SJCRH30 (cell line): ENCODE data around the gene PRKAG3. TPM values are rescaled to one million over a fixed set of nuclear protein-coding genes. Genes with fewer than 3 reads are reported as not detected.

Source experiments
- DNase-seq, 2 experiments: peaks; one replicate each; pipeline ENCODE4 v3.0.0-alpha.2; 2015 to 2020
- H3K27ac ChIP-seq: fragments of 250-450 bp; sonication (Bioruptor Pico); 2 replicates; pipeline ENCODE4 v1.5.1; 2020; ENCODE audit warnings: mild to moderate bottlenecking, moderate library complexity
- H3K27me3 ChIP-seq: fragments of 250-450 bp; sonication (Bioruptor Pico); 2 replicates; pipeline ENCODE4 v1.5.1; 2020; ENCODE audit warnings: mild to moderate bottlenecking, moderate library complexity
- H3K36me3 ChIP-seq: fragments of 250-450 bp; sonication (Bioruptor Pico); 2 replicates; pipeline ENCODE4 v1.5.1; 2020; ENCODE audit warnings: mild to moderate bottlenecking, moderate library complexity
- H3K4me1 ChIP-seq: fragments of 250-450 bp; sonication (Bioruptor Pico); 2 replicates; pipeline ENCODE4 v1.5.1; 2020; ENCODE audit warnings: mild to moderate bottlenecking, moderate library complexity
- H3K4me3 ChIP-seq: fragments of 250-450 bp; sonication (Bioruptor Pico); 2 replicates; pipeline ENCODE4 v1.5.1; 2020; ENCODE audit warnings: mild to moderate bottlenecking, moderate library complexity
- H3K9me3 ChIP-seq: fragments of 250-450 bp; sonication (Bioruptor Pico); replicated peaks from 2 replicates; pipeline ENCODE4 v1.5.1; 2020; ENCODE audit warnings: mild to moderate bottlenecking, moderate library complexity
- total RNA-seq: library from RNA; depleted of rRNA; stranded (reverse); fragments of >200 nt; shearing (Covaris generic); gene quantifications from 2 replicates; pipeline ENCODE4 v1.2.3, GENCODE V29; 2014

PRKAG3 gene
- total RNA-seq, 1 experiment from 2014 or later = 0.16 TPM

GRCh38 chr2:218837495-218837894 is 5.9 kb upstream of the PRKAG3 start:
- H3K4me3 ChIP-seq = no peak overlapping the region
- peaks cover 4% of the 10 kb centered on the region; the same call in 1 of the 2 replicates for H3K9me3 ChIP-seq
- H3K27ac ChIP-seq = no peak overlapping the region

GRCh38 chr2:218834685-218835084 is 3.1 kb upstream of the PRKAG3 start:
- no peak overlapping the region for H3K27ac ChIP-seq
- H3K4me1 ChIP-seq = peaks cover 45% of the 10 kb centered on the region
- no peaks in the 10 kb centered on the region for H3K36me3 ChIP-seq
- DNase-seq = peak in 1 of 2 experiments; percentile 58
- H3K4me3 ChIP-seq = no peak overlapping the region
- H3K9me3 ChIP-seq = peaks cover 4% of the 10 kb centered on the region; the same call in 1 of the 2 replicates
- H3K27me3 ChIP-seq = no peaks in the 10 kb centered on the region

More at GRCh38 chr2:218837495-218837894, 5.9 kb upstream of the PRKAG3 start:
- no peaks in the 10 kb centered on the region for H3K27me3 ChIP-seq
- DNase-seq = no peak
- H3K4me1 ChIP-seq = peaks cover 17% of the 10 kb centered on the region
- H3K36me3 ChIP-seq = no peaks in the 10 kb centered on the region

- Histone ChIP-seq H3K9me3 (peaks cover 4% of the 10 kb centered on the region; the same call in 1 of the 2 replicates), H3K4me1 (peaks cover 55% of the 10 kb centered on the region), H3K27me3 (no peaks in the 10 kb centered on the region), H3K27ac (no peak overlapping the region), H3K36me3 (no peaks in the 10 kb centered on the region), H3K4me3 (no peak overlapping the region)
- DNase-seq = peak in 1 of 2 experiments; percentile 29
Observed at GRCh38 chr2:218833023-218833609, 1.5 kb upstream of the PRKAG3 start.

- peaks cover 3% of the 10 kb centered on the region; the same call in 1 of the 2 replicates for H3K9me3 ChIP-seq
- H3K4me3 ChIP-seq = no peak overlapping the region
- no peak overlapping the region for H3K27ac ChIP-seq
- peaks cover 56% of the 10 kb centered on the region for H3K4me1 ChIP-seq
- no peaks in the 10 kb centered on the region for H3K36me3 ChIP-seq
- no peaks in the 10 kb centered on the region for H3K27me3 ChIP-seq
- no peak for DNase-seq
Observed at GRCh38 chr2:218832520-218832919, 917 bp upstream of the PRKAG3 start.

GRCh38 chr2:218832081-218832480 is 478 bp upstream of the PRKAG3 start:
- H3K4me1 ChIP-seq = peaks cover 56% of the 10 kb centered on the region
- H3K9me3 ChIP-seq = no peaks in the 10 kb centered on the region
- no peaks in the 10 kb centered on the region for H3K36me3 ChIP-seq
- H3K4me3 ChIP-seq = no peak overlapping the region
- no peak overlapping the region for H3K27ac ChIP-seq
- no peaks in the 10 kb centered on the region for H3K27me3 ChIP-seq
- no peak for DNase-seq

GRCh38 chr2:218830526-218831306 is 887 bp downstream of the PRKAG3 start:
- Histone ChIP-seq H3K27ac (no peak overlapping the region), H3K36me3 (no peaks in the 10 kb centered on the region), H3K4me1 (peaks cover 56% of the 10 kb centered on the region), H3K27me3 (no peaks in the 10 kb centered on the region), H3K9me3 (no peaks in the 10 kb centered on the region), H3K4me3 (no peak overlapping the region)
- no peak for DNase-seq

GRCh38 chr2:218829868-218830451 is 1.6 kb downstream of the PRKAG3 start:
- peak; percentile 44 to 54 for DNase-seq
- Histone ChIP-seq H3K27ac (no peak overlapping the region), H3K9me3 (no peaks in the 10 kb centered on the region), H3K27me3 (no peaks in the 10 kb centered on the region), H3K36me3 (no peaks in the 10 kb centered on the region), H3K4me1 (peaks cover 60% of the 10 kb centered on the region), H3K4me3 (no peak overlapping the region)

GRCh38 chr2:218828477-218828778 is 3.2 kb downstream of the PRKAG3 start:
- Histone ChIP-seq H3K36me3 (no peaks in the 10 kb centered on the region), H3K27ac (no peak overlapping the region), H3K4me3 (no peak overlapping the region), H3K27me3 (no peaks in the 10 kb centered on the region), H3K9me3 (no peaks in the 10 kb centered on the region), H3K4me1 (peaks cover 49% of the 10 kb centered on the region)
- DNase-seq = no peak

- no peak overlapping the region for H3K4me3 ChIP-seq
- peaks cover 52% of the 10 kb centered on the region for H3K4me1 ChIP-seq
- H3K27ac ChIP-seq = no peak overlapping the region
- H3K27me3 ChIP-seq = no peaks in the 10 kb centered on the region
- no peaks in the 10 kb centered on the region for H3K36me3 ChIP-seq
- no peaks in the 10 kb centered on the region for H3K9me3 ChIP-seq
- DNase-seq = peak in 1 of 2 experiments; percentile 44
Observed at GRCh38 chr2:218827701-218828476, 3.7 kb downstream of the PRKAG3 start.

- no peaks in the 10 kb centered on the region for H3K36me3 ChIP-seq
- H3K4me1 ChIP-seq = peaks cover 49% of the 10 kb centered on the region
- H3K9me3 ChIP-seq = no peaks in the 10 kb centered on the region
- H3K27ac ChIP-seq = no peak overlapping the region
- H3K4me3 ChIP-seq = no peak overlapping the region
- no peaks in the 10 kb centered on the region for H3K27me3 ChIP-seq
- DNase-seq = no peak
Observed at GRCh38 chr2:218826791-218827190, 4.8 kb downstream of the PRKAG3 start.

- Histone ChIP-seq H3K9me3 (no peaks in the 10 kb centered on the region), H3K36me3 (no peaks in the 10 kb centered on the region), H3K4me1 (peaks cover 31% of the 10 kb centered on the region), H3K4me3 (no peak overlapping the region), H3K27ac (no peak overlapping the region), H3K27me3 (no peaks in the 10 kb centered on the region)
- no peak for DNase-seq
Observed at GRCh38 chr2:218824004-218824403, 7.6 kb downstream of the PRKAG3 start.

- Histone ChIP-seq H3K27me3 (no peaks in the 10 kb centered on the region), H3K9me3 (no peaks in the 10 kb centered on the region), H3K4me3 (no peak overlapping the region), H3K36me3 (no peaks in the 10 kb centered on the region), H3K27ac (peak overlapping the region; percentile 23; the same call in 1 of the 2 replicates), H3K4me1 (peaks cover 24% of the 10 kb centered on the region)
- no peak for DNase-seq
Observed at GRCh38 chr2:218823196-218823855, 8.3 kb downstream of the PRKAG3 start.

GRCh38 chr2:218822622-218823021 is 9.0 kb downstream of the PRKAG3 start:
- peak; percentile 71 for DNase-seq
- no peak overlapping the region for H3K4me3 ChIP-seq
- no peaks in the 10 kb centered on the region for H3K36me3 ChIP-seq
- no peaks in the 10 kb centered on the region for H3K9me3 ChIP-seq
- peak overlapping the region; percentile 23; the same call in 1 of the 2 replicates for H3K27ac ChIP-seq
- H3K4me1 ChIP-seq = peaks cover 22% of the 10 kb centered on the region
- no peaks in the 10 kb centered on the region for H3K27me3 ChIP-seq

GRCh38 chr2:218821605-218822211 is 9.9 kb downstream of the PRKAG3 start:
- Histone ChIP-seq H3K27me3 (no peaks in the 10 kb centered on the region), H3K9me3 (no peaks in the 10 kb centered on the region), H3K4me3 (no peak overlapping the region), H3K36me3 (no peaks in the 10 kb centered on the region), H3K27ac (no peak overlapping the region; the same call in 1 of the 2 replicates), H3K4me1 (peaks cover 22% of the 10 kb centered on the region)
- DNase-seq = no peak
